H9 (cell line): ENCODE measurements around the gene SYT17. TPM values are rescaled to one million over a fixed set of nuclear protein-coding genes. Genes with fewer than 3 reads are reported as not detected.

Experiments
- DNase-seq: peaks from one replicate; pipeline ENCODE4 v3.0.0-alpha.2; 2017
- H2AFZ ChIP-seq: one replicate; pipeline ENCODE4 v1.6.1; 2013; ENCODE audit warnings: mild to moderate bottlenecking, low read length, control low read depth, moderate library complexity
- H2AK5ac ChIP-seq: 2 replicates; pipeline ENCODE4 v1.6.1; 2013; ENCODE audit warnings: low read length, control low read depth, mixed read lengths; ENCODE audit not compliant: insufficient read length
- H2BK120ac ChIP-seq: one replicate; pipeline ENCODE4 v1.6.1; 2013; ENCODE audit warnings: low read depth, mild to moderate bottlenecking, low read length, control low read depth, inconsistent platforms; ENCODE audit not compliant: poor library complexity, severe bottlenecking
- H2BK12ac ChIP-seq: 2 replicates; pipeline ENCODE4 v1.6.1; 2013; ENCODE audit warnings: low read length, control low read depth, mixed read lengths, low read depth; ENCODE audit not compliant: insufficient read length
- H2BK15ac ChIP-seq: 2 replicates; pipeline ENCODE4 v1.6.1; 2013; ENCODE audit warnings: low read depth, low read length, control low read depth
- H2BK20ac ChIP-seq: one replicate; pipeline ENCODE4 v1.6.1; 2013; ENCODE audit warnings: low read depth, mild to moderate bottlenecking, low read length, control low read depth, inconsistent platforms; ENCODE audit not compliant: poor library complexity, severe bottlenecking
- H2BK5ac ChIP-seq: 2 replicates; pipeline ENCODE4 v1.6.1; 2013; ENCODE audit warnings: low read length, control low read depth, mixed read lengths; ENCODE audit not compliant: insufficient read length
- H3K14ac ChIP-seq: 2 replicates; pipeline ENCODE4 v1.6.1; 2013; ENCODE audit warnings: low read length, control low read depth; ENCODE audit not compliant: insufficient read depth
- H3K18ac ChIP-seq: 2 replicates; pipeline ENCODE4 v1.6.1; 2013; ENCODE audit warnings: low read depth, mild to moderate bottlenecking, mixed read lengths, low read length, control low read depth; ENCODE audit not compliant: insufficient read length
- H3K23ac ChIP-seq: 2 replicates; pipeline ENCODE4 v1.6.1; 2013; ENCODE audit warnings: low read length, control low read depth, mixed read lengths, low read depth; ENCODE audit not compliant: insufficient read length
- H3K23me2 ChIP-seq: 2 replicates; pipeline ENCODE4 v1.6.1; 2013; ENCODE audit warnings: low read depth, mild to moderate bottlenecking, mixed read lengths, low read length, control low read depth; ENCODE audit not compliant: insufficient read length, poor library complexity, severe bottlenecking
- H3K27ac ChIP-seq: 2 replicates; pipeline ENCODE4 v1.5.1; 2013; ENCODE audit warnings: low read length, control low read depth, mixed read lengths, low read depth; ENCODE audit not compliant: insufficient read length
- H3K27me3 ChIP-seq: 2 replicates; pipeline ENCODE4 v1.6.1; 2013; ENCODE audit warnings: low read length, control low read depth, inconsistent platforms; ENCODE audit not compliant: insufficient read depth
- H3K4ac ChIP-seq: 2 replicates; pipeline ENCODE4 v1.6.1; 2013; ENCODE audit warnings: low read depth, mild to moderate bottlenecking, control low read depth, inconsistent platforms, low read length, moderate library complexity
- H3K4me1 ChIP-seq: 2 replicates; pipeline ENCODE4 v1.6.1; 2013; ENCODE audit warnings: low read length, control low read depth, inconsistent platforms; ENCODE audit not compliant: insufficient read depth
- H3K4me2 ChIP-seq: 2 replicates; pipeline ENCODE4 v1.6.1; 2013; ENCODE audit warnings: low read length, control low read depth, mixed read lengths; ENCODE audit not compliant: insufficient read length, insufficient read depth
- H3K56ac ChIP-seq: 2 replicates; pipeline ENCODE4 v1.6.1; 2013; ENCODE audit warnings: low read depth, mild to moderate bottlenecking, mixed read lengths, low read length, control low read depth; ENCODE audit not compliant: insufficient read length
- H3K79me1 ChIP-seq: 2 replicates; pipeline ENCODE4 v1.6.1; 2013; ENCODE audit warnings: low read depth, mild to moderate bottlenecking, moderate library complexity, low read length, control low read depth, inconsistent platforms; ENCODE audit not compliant: insufficient read depth, poor library complexity, severe bottlenecking
- H3K79me2 ChIP-seq: 2 replicates; pipeline ENCODE4 v1.6.1; 2013; ENCODE audit warnings: low read length, control low read depth, inconsistent platforms; ENCODE audit not compliant: insufficient read depth
- H3K9ac ChIP-seq: 2 replicates; pipeline ENCODE4 v1.6.1; 2013; ENCODE audit warnings: low read length, control low read depth, mixed read lengths; ENCODE audit not compliant: insufficient read length; ENCODE audit errors: extremely low read depth
- H3K9me3 ChIP-seq: one replicate; pipeline ENCODE4 v1.6.1; 2013; ENCODE audit warnings: low read depth, low read length, inconsistent platforms; ENCODE audit not compliant: control insufficient read depth
- H3T11ph ChIP-seq: one replicate; pipeline ENCODE4 v1.6.1; 2013; ENCODE audit warnings: mild to moderate bottlenecking, low read length, control low read depth, inconsistent platforms
- H4K20me1 ChIP-seq: one replicate; pipeline ENCODE4 v1.6.1; 2013; ENCODE audit not compliant: control insufficient read depth, insufficient read length, insufficient read depth
- H4K5ac ChIP-seq: 2 replicates; pipeline ENCODE4 v1.6.1; 2013; ENCODE audit warnings: low read depth, mild to moderate bottlenecking, mixed read lengths, low read length, control low read depth; ENCODE audit not compliant: insufficient read length
- H4K8ac ChIP-seq: replicated peaks from 2 replicates; pipeline ENCODE4 v1.6.1; 2013; ENCODE audit warnings: low read length, control low read depth, mixed read lengths, low read depth; ENCODE audit not compliant: insufficient read length
- H4K91ac ChIP-seq: 2 replicates; pipeline ENCODE4 v1.6.1; 2013; ENCODE audit warnings: low read depth, mild to moderate bottlenecking, moderate library complexity, mixed read lengths, low read length, control low read depth; ENCODE audit not compliant: insufficient read length
- H3K27ac Mint-ChIP-seq, 3 experiments: 2 replicates in 2 of 3; 3 replicates in 1 of 3; pipeline ENCODE4 v1.8.0; 2020 to 2021; ENCODE audit warnings: mixed read lengths in 3 of 3, mild to moderate bottlenecking in 1 of 3, moderate library complexity in 1 of 3
- H3K27me3 Mint-ChIP-seq: 2 replicates; pipeline ENCODE4 v1.8.0; 2021; ENCODE audit warnings: low read depth, mild to moderate bottlenecking, moderate library complexity, mixed read lengths
- H3K36me3 Mint-ChIP-seq, 3 experiments: 2 replicates in 2 of 3; 3 replicates in 1 of 3; pipeline ENCODE4 v1.8.0; 2020 to 2021; ENCODE audit warnings: low read depth in 3 of 3, mixed read lengths in 3 of 3; ENCODE audit not compliant: insufficient read depth in 1 of 3
- H3K4me1 Mint-ChIP-seq, 2 experiments: 2 replicates each; pipeline ENCODE4 v1.8.0; 2020; ENCODE audit warnings: mixed read lengths in 2 of 2
- H3K4me3 Mint-ChIP-seq, 2 experiments: 2 replicates in 1 of 2; 3 replicates in 1 of 2; pipeline ENCODE4 v1.8.0; 2020 to 2021; ENCODE audit warnings: mild to moderate bottlenecking in 2 of 2, mixed read lengths in 2 of 2, moderate library complexity in 1 of 2
- H3K9me3 Mint-ChIP-seq, 2 experiments: 2 replicates in 1 of 2; 3 replicates in 1 of 2; pipeline ENCODE4 v1.8.0; 2020; ENCODE audit warnings: mild to moderate bottlenecking in 2 of 2, mixed read lengths in 2 of 2, moderate library complexity in 1 of 2
- CTCF ChIP-seq: fragments of 200-600 bp; sonication (generic); conservative IDR thresholded peaks from 3 replicates; pipeline ENCODE4 v1.8.0; 2021; ENCODE audit warnings: antibody characterized with exemption, mild to moderate bottlenecking
- WGBS: extraction: QIAGEN DNeasy Blood & Tissue Kit; methylation state at CpG from one replicate; pipeline ENCODE4 v1.1.7; 2013; ENCODE audit warnings: missing lambda C conversion rate, low lambda C conversion rate, mixed read lengths; ENCODE audit not compliant: insufficient read length; ENCODE audit errors: extremely low coverage; 5-methylcytosine and 5-hydroxymethylcytosine counted together
- total RNA-seq: library from RNA; stranded (reverse); gene quantifications from 2 replicates; pipeline ENCODE4 v1.2.1, GENCODE V29; 2021

Gene SYT17
- total RNA-seq, 1 experiment from 2014 or later, result 3.0 TPM

GRCh38 chr16:19235886-19236285 lies 67.8 kb downstream of the SYT17 start:
- Histone ChIP-seq H3K23ac (no peak overlapping the region), H3K56ac (no peak overlapping the region), H3K9me3 (peaks cover 8% of the 10 kb centered on the region), H2BK5ac (no peak overlapping the region), H2BK12ac (no peak overlapping the region), H3K18ac (no peak overlapping the region), H2AFZ (no peak overlapping the region), H4K20me1 (no peaks in the 10 kb centered on the region), H3K9ac (no peak overlapping the region), H3K27me3 (no peaks in the 10 kb centered on the region), H2BK20ac (no peak overlapping the region), H3T11ph (no peak overlapping the region), H2BK15ac (no peak overlapping the region), H3K79me2 (no peaks in the 10 kb centered on the region), H3K79me1 (no peaks in the 10 kb centered on the region), H2BK120ac (no peak overlapping the region), H3K4me2 (no peak overlapping the region), H4K8ac (no peak overlapping the region), H3K23me2 (no peaks in the 10 kb centered on the region), H3K4me1 (peaks cover 5% of the 10 kb centered on the region; the same call in 1 of the 2 replicates), H4K91ac (no peak overlapping the region), H2AK5ac (no peak overlapping the region), H3K14ac (no peak overlapping the region), H4K5ac (no peak overlapping the region), H3K27ac (no peak overlapping the region), H3K4ac (no peak overlapping the region)
- peaks cover 2% of the 10 kb centered on the region; the same call in 1 of the 2 replicates for H3K27me3 Mint-ChIP-seq
- H3K9me3 Mint-ChIP-seq, result peaks cover 17 to 19% of the 10 kb centered on the region in 2 experiments
- H3K27ac Mint-ChIP-seq, result no peak overlapping the region
- no peak for DNase-seq
- peaks cover 9% of the 10 kb centered on the region in 2 experiments for H3K4me1 Mint-ChIP-seq
- peaks cover 4 to 22% (median 11%) of the 10 kb centered on the region in 3 experiments; a peak in 5 of 7 replicates for H3K36me3 Mint-ChIP-seq
- WGBS, result no CpG with 5 or more reads among the region's 4 CpGs
- TF ChIP-seq CTCF, result no peak
- H3K4me3 Mint-ChIP-seq, result no peak overlapping the region
